Skeletal muscle tissue (tissue), 4 donors: ENCODE data around the gene GOLGA7B. TPM values are rescaled to one million over a fixed set of nuclear protein-coding genes. Genes with fewer than 3 reads are reported as not detected.

Experiments used
- H3K27ac ChIP-seq: one replicate; pipeline ENCODE4 v1.7.0; 2013; ENCODE audit warnings: mild to moderate bottlenecking, low read depth, low read length, inconsistent platforms
- H3K27me3 ChIP-seq, 3 donors: one replicate each; pipeline ENCODE4 v1.7.0; 2013; ENCODE audit warnings: low read length in 3 of 3; ENCODE audit not compliant: control insufficient read depth in 3 of 3, insufficient read depth in 3 of 3
- H3K36me3 ChIP-seq, 3 donors: one replicate each; pipeline ENCODE4 v1.7.0; 2013; ENCODE audit warnings: low read length in 3 of 3; ENCODE audit not compliant: control insufficient read depth in 3 of 3, insufficient read depth in 3 of 3
- H3K4me1 ChIP-seq, 3 donors: one replicate each; pipeline ENCODE4 v1.7.0; 2013; ENCODE audit warnings: low read length in 3 of 3, mild to moderate bottlenecking in 3 of 3; ENCODE audit not compliant: control insufficient read depth in 3 of 3, insufficient read depth in 3 of 3
- H3K4me3 ChIP-seq, 3 donors: one replicate each; pipeline ENCODE4 v1.7.0; 2013; ENCODE audit warnings: low read length in 3 of 3
- H3K9ac ChIP-seq, 3 donors: one replicate each; pipeline ENCODE4 v1.7.0; 2013; ENCODE audit warnings: low read length in 3 of 3, mild to moderate bottlenecking in 3 of 3, moderate library complexity in 2 of 3, low read depth in 1 of 3
- H3K9me3 ChIP-seq, 3 donors: one replicate each; pipeline ENCODE4 v1.7.0; 2013; ENCODE audit warnings: low read length in 3 of 3; ENCODE audit not compliant: control insufficient read depth in 3 of 3
- total RNA-seq: library from RNA; depleted of rRNA; stranded (reverse); fragments of >200 nt; gene quantifications from one replicate; pipeline ENCODE4 v1.2.3, GENCODE V29; 2014
- donor health status: Osteomylitis.

GOLGA7B gene
- total RNA-seq, 1 donor from 2014 or later: not detected

- H3K9me3 ChIP-seq: no peaks in the 10 kb centered on the region
- H3K36me3 ChIP-seq: no peaks in the 10 kb centered on the region
- H3K4me1 ChIP-seq: peaks cover 0 to 3% (median 0%) of the 10 kb centered on the region in 3 donors
- peaks cover 0 to 7% (median 3%) of the 10 kb centered on the region in 3 donors for H3K27me3 ChIP-seq
- H3K4me3 ChIP-seq: no peak overlapping the region
- H3K9ac ChIP-seq: no peak overlapping the region
- H3K27ac ChIP-seq: no peak overlapping the region
Observed at GRCh38 chr10:97888641-97889262, 39.1 kb downstream of the GOLGA7B start.

- Histone ChIP-seq H3K4me3 (no peak overlapping the region), H3K27me3 (peaks cover 0 to 7% (median 3%) of the 10 kb centered on the region in 3 donors), H3K27ac (no peak overlapping the region), H3K36me3 (no peaks in the 10 kb centered on the region), H3K9ac (no peak overlapping the region), H3K9me3 (no peaks in the 10 kb centered on the region), H3K4me1 (peaks cover 0 to 3% (median 0%) of the 10 kb centered on the region in 3 donors)
Observed at GRCh38 chr10:97889461-97890265, 40.0 kb downstream of the GOLGA7B start.

- peaks cover 0 to 22% (median 3%) of the 10 kb centered on the region in 3 donors for H3K27me3 ChIP-seq
Observed at GRCh38 chr10:97891497-97892167, 42.0 kb downstream of the GOLGA7B start.

GRCh38 chr10:97892506-97892905 is 42.9 kb downstream of the GOLGA7B start:
- H3K4me3 ChIP-seq: no peak overlapping the region
- no peaks in the 10 kb centered on the region for H3K36me3 ChIP-seq
- H3K27me3 ChIP-seq: peaks cover 0 to 22% (median 3%) of the 10 kb centered on the region in 3 donors
- H3K4me1 ChIP-seq: peaks cover 0 to 6% (median 0%) of the 10 kb centered on the region in 3 donors
- no peak overlapping the region for H3K9ac ChIP-seq
- H3K9me3 ChIP-seq: no peaks in the 10 kb centered on the region
- H3K27ac ChIP-seq: no peak overlapping the region

More at GRCh38 chr10:97891497-97892167, 42.0 kb downstream of the GOLGA7B start:
- Histone ChIP-seq H3K27ac (no peak overlapping the region), H3K9me3 (no peaks in the 10 kb centered on the region), H3K4me3 (no peak overlapping the region), H3K4me1 (peaks cover 0 to 6% (median 0%) of the 10 kb centered on the region in 3 donors), H3K9ac (no peak overlapping the region), H3K36me3 (no peaks in the 10 kb centered on the region)

GRCh38 chr10:97892939-97893338 is 43.3 kb downstream of the GOLGA7B start:
- H3K9me3 ChIP-seq: no peaks in the 10 kb centered on the region
- peaks cover 0 to 22% (median 3%) of the 10 kb centered on the region in 3 donors for H3K27me3 ChIP-seq
- no peak overlapping the region for H3K9ac ChIP-seq

GRCh38 chr10:97894092-97894491 is 44.4 kb downstream of the GOLGA7B start:
- Histone ChIP-seq H3K27me3 (peaks cover 0 to 24% (median 3%) of the 10 kb centered on the region in 3 donors), H3K9ac (no peak overlapping the region), H3K4me1 (peaks cover 0 to 6% (median 0%) of the 10 kb centered on the region in 3 donors), H3K27ac (no peak overlapping the region), H3K36me3 (no peaks in the 10 kb centered on the region), H3K4me3 (no peak overlapping the region), H3K9me3 (no peaks in the 10 kb centered on the region)

More at GRCh38 chr10:97892939-97893338, 43.3 kb downstream of the GOLGA7B start:
- no peak overlapping the region for H3K27ac ChIP-seq
- H3K36me3 ChIP-seq: no peaks in the 10 kb centered on the region
- H3K4me1 ChIP-seq: peaks cover 0 to 6% (median 0%) of the 10 kb centered on the region in 3 donors
- no peak overlapping the region for H3K4me3 ChIP-seq

GRCh38 chr10:97895084-97895483 is 45.4 kb downstream of the GOLGA7B start:
- Histone ChIP-seq H3K36me3 (no peaks in the 10 kb centered on the region), H3K9ac (no peak overlapping the region), H3K4me3 (no peak overlapping the region), H3K27ac (no peak overlapping the region), H3K9me3 (no peaks in the 10 kb centered on the region), H3K4me1 (peaks cover 0 to 6% (median 0%) of the 10 kb centered on the region in 3 donors), H3K27me3 (peaks cover 0 to 27% (median 0%) of the 10 kb centered on the region in 3 donors)

- Histone ChIP-seq H3K9ac (no peak overlapping the region), H3K4me3 (no peak overlapping the region), H3K36me3 (no peaks in the 10 kb centered on the region), H3K4me1 (peaks cover 0 to 6% (median 0%) of the 10 kb centered on the region in 3 donors), H3K27ac (no peak overlapping the region), H3K27me3 (peaks cover 0 to 27% (median 0%) of the 10 kb centered on the region in 3 donors), H3K9me3 (no peaks in the 10 kb centered on the region)
Observed at GRCh38 chr10:97895915-97896314, 46.3 kb downstream of the GOLGA7B start.

GRCh38 chr10:97896756-97897358 is 47.2 kb downstream of the GOLGA7B start:
- peaks cover 0 to 6% (median 0%) of the 10 kb centered on the region in 3 donors for H3K4me1 ChIP-seq
- no peaks in the 10 kb centered on the region for H3K36me3 ChIP-seq
- H3K9me3 ChIP-seq: no peaks in the 10 kb centered on the region
- no peak overlapping the region for H3K4me3 ChIP-seq
- H3K9ac ChIP-seq: no peak overlapping the region
- H3K27ac ChIP-seq: no peak overlapping the region
- peaks cover 0 to 24% (median 0%) of the 10 kb centered on the region in 3 donors for H3K27me3 ChIP-seq
